ENCODE measurements around the gene RSPH10B2.
A peak's percentile ranks its signal among the peaks of the same experiment; 100 is the strongest.
"Not testable (repeated sequence)": the region's sequence is repeated elsewhere in the genome, so short reads cannot be mapped to it uniquely, and the experiment has no call there.

RSPH10B2 gene

GRCh38 chr7:6753964-6754363 is at the start of gene RSPH10B2:
RSPH10B2 (plus strand) TSS chr7:6754103; CDS start chr7:6757678, 3,575 bp downstream.
- not testable (repeated sequence) for DNase-seq (ENCODE audit: low read depth in 3 of 3)

DNA sequence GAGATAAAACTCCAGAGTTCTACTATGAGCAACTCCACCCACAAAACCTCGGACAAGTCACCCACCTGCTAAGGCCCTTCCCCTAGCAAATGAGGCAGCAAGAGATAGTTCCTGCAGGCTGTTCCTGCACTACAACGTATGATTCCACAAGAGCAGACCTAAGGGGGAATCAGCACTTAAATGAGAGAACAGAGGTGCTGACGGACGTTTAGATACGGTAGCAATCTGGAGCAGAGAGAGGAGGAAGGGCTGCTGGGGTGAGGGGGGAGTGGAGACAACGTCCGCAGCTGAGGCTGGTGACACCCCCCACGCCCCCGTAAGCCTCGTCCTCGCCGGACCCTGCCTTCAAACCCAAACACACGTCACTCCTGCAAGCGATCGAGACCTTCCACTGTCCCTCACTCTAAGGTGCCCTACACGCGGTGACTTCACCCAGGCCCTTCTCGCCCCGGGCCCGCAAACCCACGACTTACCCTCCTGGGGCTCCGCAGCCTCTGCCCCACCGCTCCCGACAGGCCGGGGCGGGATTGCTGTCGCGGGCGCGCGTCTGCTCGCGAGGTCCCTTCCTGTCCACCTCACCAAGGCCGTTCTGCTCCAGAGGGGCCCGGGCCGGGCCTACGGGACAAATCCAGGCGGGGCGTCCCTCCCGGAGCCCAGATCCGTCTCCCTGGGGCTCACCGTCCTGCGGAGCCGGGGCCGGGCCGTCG is 47.8 kb upstream of the RSPH10B2 start:
- peak in 1 of 3 experiments; percentile 8 for DNase-seq (ENCODE audit: low read depth in 3 of 3)

- peak; percentile 88 to 94 (median 91) for DNase-seq (ENCODE audit: low read depth in 3 of 3)
These were observed 47.1 kb upstream of the RSPH10B2 start, which contains the start of gene ZNF12 for GRCh38 chr7:6706666-6707407. ZNF12 (minus strand) TSS chr7:6706947; CDS start chr7:6705173, 1,774 bp downstream.

DNA sequence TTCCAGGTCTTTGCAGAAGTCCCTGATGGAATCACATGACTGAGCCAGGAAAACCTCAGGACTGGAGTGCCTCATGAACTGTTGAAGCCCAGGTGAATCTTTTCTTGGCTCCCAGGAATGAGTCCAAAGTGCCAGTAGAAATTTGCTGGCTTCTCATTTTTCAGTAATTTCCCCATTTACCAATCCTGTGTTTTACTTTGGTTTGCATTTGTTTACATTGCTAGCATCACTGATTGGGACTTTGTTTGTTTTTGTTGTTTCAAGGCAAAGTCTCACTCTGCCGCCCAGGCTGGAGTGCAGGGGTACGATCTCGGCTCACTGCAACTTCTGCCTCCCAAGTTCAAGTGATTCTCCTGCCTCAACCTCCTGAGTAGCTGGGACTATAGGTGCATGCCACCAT is 45.6 kb upstream of the RSPH10B2 start:
- DNase-seq (ENCODE audit: low read depth in 3 of 3): no peak

DNA sequence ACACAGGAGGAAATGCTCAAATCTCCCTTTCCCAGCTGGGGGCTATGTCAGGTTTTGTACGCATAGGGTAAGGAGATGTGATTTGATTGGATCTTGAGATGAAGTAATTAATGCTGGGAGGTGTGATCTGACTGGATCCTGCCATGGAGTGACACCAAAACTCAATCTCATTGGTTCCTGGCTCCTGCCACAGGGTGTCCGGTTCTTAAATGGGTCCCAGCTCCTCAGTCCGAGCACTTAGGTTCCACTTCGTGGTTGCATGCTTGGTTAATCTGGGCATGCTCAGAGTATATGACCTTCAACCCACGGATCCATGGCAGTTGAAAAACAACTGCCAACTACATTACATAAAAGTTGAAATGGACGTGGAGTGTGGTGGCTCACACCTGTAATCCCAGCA is 44.1 kb upstream of the RSPH10B2 start:
- DNase-seq (ENCODE audit: low read depth in 3 of 3): no peak

DNA sequence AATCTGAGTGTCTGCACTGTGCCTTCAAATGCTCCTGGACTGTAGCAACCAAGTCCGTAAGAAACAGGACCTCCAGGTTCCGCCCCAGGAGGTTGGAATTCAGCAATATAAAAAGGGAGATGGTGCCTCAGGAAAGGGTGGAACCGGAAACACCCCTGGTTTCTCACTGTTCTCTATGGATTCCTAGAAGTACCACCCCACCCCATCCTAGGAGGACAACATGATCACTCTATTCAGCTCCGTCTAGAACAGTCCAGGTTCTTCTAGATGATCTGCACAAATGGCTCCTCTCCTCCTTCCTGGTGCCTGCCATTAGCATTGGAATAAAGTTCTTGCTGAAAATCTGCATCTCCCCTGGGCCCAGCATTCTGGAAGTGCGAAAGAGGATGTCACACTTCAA is 39.5 kb upstream of the RSPH10B2 start:
- no peak for DNase-seq (ENCODE audit: low read depth in 3 of 3)

DNA sequence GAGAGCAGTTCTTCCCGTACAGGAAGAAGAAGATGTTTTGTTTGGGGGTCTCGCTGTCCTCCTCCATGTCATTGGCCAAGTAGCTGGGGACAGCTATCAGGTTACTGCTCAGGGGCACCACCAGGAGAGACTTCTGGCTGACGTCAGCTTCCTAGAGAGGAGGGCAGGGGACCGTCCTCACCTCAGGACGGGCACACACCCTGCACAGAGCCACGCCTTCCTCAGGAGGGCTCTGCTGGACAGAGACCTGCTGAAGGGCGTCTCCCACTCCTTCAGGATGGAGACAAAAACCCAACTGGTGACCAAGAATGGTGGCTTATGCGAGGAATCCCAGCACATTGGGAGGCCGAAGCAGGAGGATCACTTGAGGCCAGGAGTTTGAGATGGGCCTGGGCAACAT is 38.0 kb upstream of the RSPH10B2 start:
- not testable (repeated sequence) for DNase-seq (ENCODE audit: low read depth in 3 of 3)

- DNase-seq (ENCODE audit: low read depth in 3 of 3): no peak
These were observed 35.8 kb upstream of the RSPH10B2 start for GRCh38 chr7:6718124-6718523.

- not testable (repeated sequence) for DNase-seq (ENCODE audit: low read depth in 3 of 3)
These were observed 29.6 kb upstream of the RSPH10B2 start for GRCh38 chr7:6724351-6724750.

DNA sequence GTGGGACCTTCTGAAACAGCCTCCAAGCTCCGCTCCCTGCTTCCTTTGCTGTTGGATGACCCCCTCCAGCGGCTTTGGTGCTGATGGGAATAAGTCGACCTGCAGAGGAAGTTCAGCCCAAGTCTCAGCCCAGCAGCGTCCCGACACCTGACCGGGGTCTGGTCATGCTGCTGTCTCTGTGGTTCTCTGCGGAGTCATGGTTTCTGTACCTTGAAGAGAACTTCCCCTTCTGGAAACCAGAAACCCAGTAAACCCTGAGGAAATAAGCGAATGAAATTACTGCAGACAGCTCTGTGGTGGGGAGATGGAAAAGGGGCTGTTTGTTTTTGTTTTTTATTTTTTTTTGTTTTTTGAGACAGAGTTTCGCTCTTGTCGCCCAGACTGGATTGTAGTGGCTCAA is 28.9 kb upstream of the RSPH10B2 start:
- DNase-seq (ENCODE audit: low read depth in 3 of 3): no peak

GRCh38 chr7:6726341-6726740 is 27.6 kb upstream of the RSPH10B2 start:
- DNase-seq (ENCODE audit: low read depth in 3 of 3): not testable (repeated sequence)

- DNase-seq (ENCODE audit: low read depth in 3 of 3): no peak
These were observed 26.2 kb upstream of the RSPH10B2 start for GRCh38 chr7:6727663-6728062.

DNA sequence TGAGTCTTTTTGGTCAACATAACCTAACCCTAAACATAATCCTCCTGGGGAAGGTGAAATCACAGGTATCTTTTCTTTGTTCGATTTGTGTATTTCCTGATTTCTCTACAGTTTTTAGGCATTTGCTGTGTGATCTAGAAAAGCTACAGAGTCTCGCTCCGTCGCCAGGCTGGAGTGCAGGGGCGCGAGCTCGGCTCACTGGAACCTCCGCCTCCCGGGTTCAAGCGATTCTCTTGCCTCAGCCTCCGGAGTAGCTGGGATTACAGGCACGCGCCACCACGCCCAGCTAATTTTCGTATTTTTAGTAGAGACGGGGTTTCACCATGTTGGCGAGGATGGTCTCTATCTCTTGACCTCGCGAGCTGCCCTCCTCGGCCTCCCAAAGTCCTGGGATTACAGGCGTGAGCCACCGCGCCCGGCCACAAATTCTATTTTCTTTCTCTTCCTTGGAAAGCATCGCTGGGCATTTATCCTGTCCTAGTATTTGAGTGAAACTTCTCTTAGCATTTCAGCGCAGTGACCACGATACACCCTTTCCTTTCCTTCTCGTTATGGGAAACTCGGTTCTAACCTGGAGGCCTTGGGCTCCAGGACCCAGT is 24.9 kb upstream of the RSPH10B2 start:
- DNase-seq (ENCODE audit: low read depth in 3 of 3): not testable (repeated sequence)

DNA sequence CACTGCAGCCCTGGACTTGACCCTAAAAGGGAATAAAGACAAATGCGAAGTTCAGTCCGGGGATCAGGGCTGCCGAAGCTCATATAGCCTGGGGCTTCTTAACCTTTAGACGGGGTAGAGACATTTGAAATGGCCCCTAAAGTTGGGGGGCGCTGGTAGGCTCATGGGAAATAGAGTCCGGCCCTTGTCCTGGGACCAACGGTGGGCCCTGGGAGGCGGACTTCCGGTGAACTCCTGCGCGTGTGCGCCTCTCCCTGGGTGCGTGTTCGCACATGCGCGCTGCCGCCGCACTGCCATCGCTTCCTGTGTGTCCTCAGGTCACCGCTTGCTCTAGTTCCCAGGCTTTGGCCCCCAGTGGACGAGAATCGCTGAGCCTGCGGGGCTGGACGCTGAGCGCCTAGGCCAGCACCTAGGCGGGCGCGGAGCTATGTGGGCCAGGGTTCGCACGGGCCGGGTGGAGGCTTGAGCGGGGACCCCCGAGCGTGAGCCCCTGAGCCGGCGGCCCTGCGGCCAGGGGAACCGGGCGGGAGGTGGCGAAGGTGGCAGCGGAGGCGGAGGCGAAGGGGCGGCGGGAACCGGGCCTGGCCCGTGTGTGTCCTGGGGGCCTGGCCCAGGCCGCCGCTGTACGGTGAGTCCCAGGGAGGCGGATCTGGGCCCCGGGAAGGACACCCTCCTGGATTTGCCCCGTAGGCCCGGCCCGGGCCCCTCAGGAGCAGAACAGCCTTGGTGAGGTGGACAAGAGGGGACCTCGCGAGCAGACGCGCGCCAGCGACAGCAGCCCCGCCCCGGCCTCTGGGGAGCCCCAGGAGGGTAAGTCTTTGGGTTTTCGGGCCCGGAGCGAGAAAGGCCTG is 24.2 kb upstream of the RSPH10B2 start:
- peak; percentile 61 to 72 (median 68) for DNase-seq (ENCODE audit: low read depth in 3 of 3)

DNA sequence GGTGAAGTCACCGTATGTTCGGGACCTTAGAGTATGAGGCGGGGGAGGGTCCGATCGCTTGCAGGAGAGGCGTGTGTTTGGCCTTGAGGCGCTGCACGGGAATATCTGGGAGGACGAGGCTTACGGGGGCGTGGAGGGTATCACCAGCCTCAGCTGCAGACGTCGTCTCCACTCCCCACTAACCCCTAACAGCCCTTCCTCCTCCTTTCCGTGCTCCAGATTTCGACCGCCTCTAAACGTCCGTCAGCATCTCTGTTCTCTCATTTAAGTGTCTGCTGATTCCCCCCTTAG is 23.6 kb upstream of the RSPH10B2 start:
- no peak for DNase-seq (ENCODE audit: low read depth in 3 of 3)

- not testable (repeated sequence) for DNase-seq (ENCODE audit: low read depth in 3 of 3)
These were observed 15.5 kb upstream of the RSPH10B2 start for GRCh38 chr7:6738415-6738814.

DNA sequence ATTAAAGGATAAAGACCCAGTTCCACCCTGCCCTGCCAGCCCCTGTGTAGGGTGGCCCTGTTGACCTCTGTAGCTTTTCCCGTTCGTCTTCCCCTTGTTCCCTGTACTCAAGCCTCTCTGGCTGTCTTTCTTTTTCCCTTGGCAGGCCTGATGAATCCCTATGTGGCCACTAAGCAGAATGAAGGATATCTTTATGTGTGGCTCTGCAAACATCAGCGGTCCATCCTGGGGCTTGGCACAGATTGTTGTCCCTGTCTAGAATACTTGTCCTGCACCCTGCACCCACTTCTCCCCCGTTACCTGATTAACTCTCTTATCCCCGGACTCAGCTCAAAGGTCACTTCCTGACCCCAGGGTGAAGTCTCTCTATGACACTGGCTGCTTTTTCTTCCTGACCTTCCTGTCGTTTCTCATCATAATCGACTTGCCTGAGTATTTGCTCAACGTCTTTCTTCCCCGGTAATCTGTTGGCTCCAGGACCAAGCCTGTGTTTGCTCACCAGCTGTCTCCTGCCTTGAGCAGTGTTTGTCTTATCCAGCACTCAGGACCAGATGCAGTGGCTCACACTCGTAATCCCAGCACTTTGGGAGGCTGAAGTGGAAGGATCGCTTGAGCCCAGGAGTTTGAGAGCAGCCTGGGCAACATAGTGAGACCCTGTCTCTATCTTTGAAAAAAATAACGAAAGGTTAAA is 9.3 kb upstream of the RSPH10B2 start:
- DNase-seq (ENCODE audit: low read depth in 3 of 3): not testable (repeated sequence)

- DNase-seq (ENCODE audit: low read depth in 3 of 3): not testable (repeated sequence)
These were observed 4.6 kb upstream of the RSPH10B2 start for GRCh38 chr7:6749335-6749734.

GRCh38 chr7:6750173-6750572 is 3.7 kb upstream of the RSPH10B2 start:
- not testable (repeated sequence) for DNase-seq (ENCODE audit: low read depth in 3 of 3)

GRCh38 chr7:6761186-6761585 is 7.3 kb downstream of the RSPH10B2 start:
- DNase-seq (ENCODE audit: low read depth in 3 of 3): not testable (repeated sequence)

GRCh38 chr7:6781581-6781980 is 27.7 kb downstream of the RSPH10B2 start:
- DNase-seq (ENCODE audit: low read depth in 3 of 3): not testable (repeated sequence)
